Measurements from ENCODE around the gene FLVCR1. TPM values are rescaled to one million over a fixed set of nuclear protein-coding genes. Genes with fewer than 3 reads are reported as not detected.

Gene FLVCR1
- total and polyA plus RNA-seq, 9 of the 15 experiments (the other 6 are each of a cell fraction or from before 2014, with no cell fraction given): 5.2 to 18.0 (median 12.5) TPM

GRCh38 chr1:212825798-212826452, 32.1 kb upstream of the FLVCR1 start (continued):
- TF ChIP-seq CBX3 (IDR thresholded peaks at IDR 0.05; ENCODE audit: borderline replicate concordance in 1 of 2, low read length in 2 of 2) (peak in 1 of 2 experiments; percentile 100; a peak in 2 of 3 replicates), CREM (IDR thresholded peaks at IDR 0.05; ENCODE audit: low read depth) (no peak), CBX5 (IDR thresholded peaks at IDR 0.05; ENCODE audit: borderline replicate concordance, low read depth) (peak; percentile 97), CAMTA2 (CRISPR knock-in tag; conservative IDR thresholded peaks at IDR 0.05) (no peak)

DNA sequence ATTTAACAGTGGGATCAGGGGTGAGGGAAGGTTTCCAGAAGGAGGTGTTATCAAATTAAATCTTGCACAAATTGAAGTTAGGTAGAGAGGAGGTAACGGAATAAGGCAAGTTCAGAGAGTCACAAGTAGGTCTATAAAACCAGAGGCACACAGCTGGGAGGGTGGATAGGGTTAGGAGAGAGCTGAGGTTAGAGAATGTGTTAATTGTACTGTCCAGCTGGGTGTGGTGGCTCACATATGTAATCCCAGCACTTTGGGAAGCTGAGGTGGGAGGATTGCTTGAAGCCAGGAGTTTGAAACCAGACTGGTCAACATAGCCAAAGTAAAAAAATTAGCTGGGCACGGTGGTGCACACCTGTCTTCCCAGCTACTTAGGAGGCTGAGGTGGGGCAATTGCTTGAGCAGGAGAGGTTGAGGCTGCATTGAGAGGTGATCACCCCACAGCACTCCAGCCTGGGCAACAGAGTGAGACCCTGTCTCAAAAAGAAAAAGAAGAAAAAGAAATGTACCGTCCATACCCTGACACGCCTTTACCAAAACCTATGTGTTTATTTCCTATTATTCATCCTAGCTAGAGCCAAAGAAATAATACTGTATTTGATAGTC, 30.8 kb upstream of the FLVCR1 start:
- Histone ChIP-seq H3K4me2 (ENCODE audit: insufficient read depth, low read length) (no peak overlapping the region), H2AFZ (ENCODE audit: low read depth, low read length) (no peak overlapping the region), H3K9me1 (ENCODE audit: control insufficient read depth, insufficient read depth, low read length) (no peaks in the 10 kb centered on the region), H3K4me1 (replicated peaks in 1 of 2; ENCODE audit: control insufficient read depth in 2 of 2, insufficient read depth in 2 of 2, low read length in 2 of 2) (no peaks in the 10 kb centered on the region; a peak in 1 of 5 replicates), H3K27me3 (ENCODE audit: control insufficient read depth in 2 of 2, insufficient read depth in 2 of 2, low read length in 2 of 2) (0 out of 5 replicates have a peak, but pooled peaks cover 0 to 4% of the 10 kb centered on the region in 2 experiments), H3K36me3 (ENCODE audit: control insufficient read depth, insufficient read depth, low read length) (no peaks in the 10 kb centered on the region), H3K9ac (ENCODE audit: insufficient read depth in 1 of 2, low read depth in 2 of 2, low read length in 2 of 2) (no peak overlapping the region), H4K20me1 (replicated peaks; ENCODE audit: control insufficient read depth, insufficient read depth, low read length) (no peaks in the 10 kb centered on the region), H3K4me3 (no peak overlapping the region), H3K9me3 (replicated peaks; ENCODE audit: control insufficient read depth, insufficient read depth, low read depth, low read length) (peaks cover 9% of the 10 kb centered on the region), H3K27ac (ENCODE audit: extremely low read depth, low read depth, low read length) (no peak overlapping the region), H3K79me2 (ENCODE audit: control insufficient read depth, insufficient read depth, low read length) (no peaks in the 10 kb centered on the region)
- ChIA-PET CTCF (ENCODE audit: low intra/inter-chr PET ratio) (no interaction called here), POLR2A (interaction anchor here (0.6 to 0.9 kb wide), 4 partner anchors 12 to 59 kb away, joined by 3 to 5 read pairs (median 3); partner anchors contain the start of gene FLVCR1)
- intact Hi-C loops (cut with micrococcal nuclease): no loop called here
- DNase-seq (ENCODE audit: extremely low read depth in 1 of 4, low spot score in 3 of 4): no peak
- no TSS peak for BruUV-seq (replicated peaks)
- no peak for ATAC-seq
- 36% methylated on average over 4 of the region's 4 CpGs for WGBS (ENCODE audit: insufficient coverage, low coverage, missing lambda C conversion rate)
- FAIRE-seq: no peak
- in situ Hi-C loops (cut with MboI): no loop called here
- TF ChIP-seq NFRKB (IDR thresholded peaks at IDR 0.05; ENCODE audit: low read depth) (no peak), TCF7 (IDR thresholded peaks at IDR 0.05; ENCODE audit: borderline replicate concordance) (no peak), ZNF224 (CRISPR knock-in tag; IDR thresholded peaks at IDR 0.05) (no peak), ZNF507 (tag; conservative IDR thresholded peaks at IDR 0.05) (no peak), OTX1 (CRISPR knock-in tag; IDR thresholded peaks at IDR 0.05) (no peak), ZFPM2 (CRISPR knock-in tag; IDR thresholded peaks at IDR 0.05) (no peak), ZNF253 (CRISPR knock-in tag; conservative IDR thresholded peaks at IDR 0.05) (no peak), PTBP1 (IDR thresholded peaks at IDR 0.05; ENCODE audit: low read depth, low read length) (no peak), RERE (CRISPR knock-in tag; IDR thresholded peaks at IDR 0.05; ENCODE audit: borderline replicate concordance) (no peak), SAP30 (IDR thresholded peaks at IDR 0.05; ENCODE audit: borderline replicate concordance, insufficient read depth, low read depth, low read length, poor library complexity, severe bottlenecking) (no peak)
- TF ChIP-seq, protein P1, sequence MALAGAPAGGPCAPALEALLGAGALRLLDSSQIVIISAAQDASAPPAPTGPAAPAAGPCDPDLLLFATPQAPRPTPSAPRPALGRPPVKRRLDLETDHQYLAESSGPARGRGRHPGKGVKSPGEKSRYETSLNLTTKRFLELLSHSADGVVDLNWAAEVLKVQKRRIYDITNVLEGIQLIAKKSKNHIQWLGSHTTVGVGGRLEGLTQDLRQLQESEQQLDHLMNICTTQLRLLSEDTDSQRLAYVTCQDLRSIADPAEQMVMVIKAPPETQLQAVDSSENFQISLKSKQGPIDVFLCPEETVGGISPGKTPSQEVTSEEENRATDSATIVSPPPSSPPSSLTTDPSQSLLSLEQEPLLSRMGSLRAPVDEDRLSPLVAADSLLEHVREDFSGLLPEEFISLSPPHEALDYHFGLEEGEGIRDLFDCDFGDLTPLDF (CRISPR knock-in tag; IDR thresholded peaks at IDR 0.05): no peak
